Activated CD4-positive, alpha-beta memory T cell treated with anti-CD3 and anti-CD28 coated beads, Interleukin-2, amount 10 ng/mL, durations not matched to agents 7 days and 5 days (primary cell): ENCODE results near the gene NDN. TPM values are rescaled to one million over a fixed set of nuclear protein-coding genes. Genes with fewer than 3 reads are reported as not detected.

ENCODE experiments used
- CTCF ChIA-PET: fragments of 350-600 bp; sonication (Branson Sonifier 250); formaldehyde crosslinking; loops from one replicate; lab custom pipeline; 2021; ENCODE audit warnings: antibody characterized with exemption, inconsistent platforms; lab: Charles Lee
- POLR2A ChIA-PET: fragments of 350-600 bp; sonication (Branson Sonifier 250); formaldehyde crosslinking; loops from one replicate; lab custom pipeline; 2021; ENCODE audit warnings: antibody characterized with exemption; lab: Charles Lee
- DNase-seq: peaks from one replicate; pipeline ENCODE4 v3.0.0-alpha.2; 2020
- H3K27ac Mint-ChIP-seq: one replicate; pipeline ENCODE4 v1.8.0; 2021; ENCODE audit warnings: mild to moderate bottlenecking, mixed read lengths
- H3K27me3 Mint-ChIP-seq: one replicate; pipeline ENCODE4 v1.8.0; 2021; ENCODE audit warnings: mixed read lengths
- H3K36me3 Mint-ChIP-seq: one replicate; pipeline ENCODE4 v1.8.0; 2021; ENCODE audit warnings: low read depth, mixed read lengths
- H3K4me1 Mint-ChIP-seq: one replicate; pipeline ENCODE4 v1.8.0; 2021; ENCODE audit warnings: mixed read lengths
- H3K4me3 Mint-ChIP-seq: one replicate; pipeline ENCODE4 v1.8.0; 2021; ENCODE audit warnings: mild to moderate bottlenecking, mixed read lengths
- H3K9me3 Mint-ChIP-seq: one replicate; pipeline ENCODE4 v1.8.0; 2021; ENCODE audit warnings: mixed read lengths
- total RNA-seq, 2 experiments: library from RNA; stranded (reverse); gene quantifications; one replicate each; pipeline ENCODE4 v1.2.3, GENCODE V29; 2021

NDN gene
- total RNA-seq, 2 experiments from 2014 or later: 1.7 to 2.8 TPM

- H3K27me3 Mint-ChIP-seq: peaks cover 6% of the 10 kb centered on the region
- no peak for DNase-seq
Measured at GRCh38 chr15:23648920-23649515, 38.1 kb downstream of the NDN start.

DNA sequence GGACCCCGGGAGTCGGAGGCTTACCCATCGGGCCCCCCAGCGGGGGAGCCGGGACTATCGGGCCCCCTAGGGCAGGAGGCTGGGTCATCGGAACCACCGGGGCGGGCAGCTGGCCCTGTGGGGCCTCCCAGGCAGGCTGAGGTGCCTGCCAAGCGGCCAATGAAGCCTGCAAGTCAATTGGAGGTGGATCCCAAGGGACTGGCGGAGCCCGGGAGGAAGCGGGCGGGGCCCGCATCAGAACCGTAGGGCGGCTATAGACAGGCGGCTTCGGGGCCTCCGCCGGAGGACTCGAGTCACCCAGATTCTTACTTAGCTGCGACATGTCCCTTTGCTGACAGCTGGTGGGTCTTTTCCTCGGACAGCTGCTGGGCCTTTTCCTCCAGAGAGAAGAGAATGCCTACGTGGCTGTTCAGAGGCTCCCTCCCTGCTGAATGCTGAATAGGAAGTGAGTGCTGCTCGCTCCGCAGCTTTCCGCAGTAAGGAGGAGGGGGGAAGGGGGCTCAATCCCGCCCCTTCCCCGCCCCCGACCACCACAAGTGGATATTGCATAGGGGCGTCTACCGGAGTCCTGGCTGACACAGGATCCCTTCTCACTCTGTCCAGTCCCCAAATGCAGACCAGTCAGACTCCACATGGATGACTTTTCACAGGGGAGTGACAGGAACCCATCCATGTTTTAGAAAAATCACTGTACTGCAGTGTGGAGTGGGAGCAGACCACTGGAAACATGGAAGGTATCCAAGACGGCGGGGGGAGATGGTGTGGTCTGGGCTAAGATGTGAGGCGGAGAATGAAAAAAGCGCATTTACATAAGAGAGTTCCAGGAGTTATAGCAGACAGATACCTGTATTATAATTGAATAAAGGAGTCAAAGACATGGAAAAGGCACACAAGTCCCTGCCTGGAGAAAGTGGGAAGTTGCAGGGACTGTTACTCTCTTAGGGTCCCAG lies 39.4 kb downstream of the NDN start, which contains the start of gene MAGEL2:
TSS of gene MAGEL2 (minus strand) at position 447 of the 950 bp plus-strand sequence. CDS start at position 322, 125 bp downstream.
- Mint-ChIP-seq H3K36me3 (no peaks in the 10 kb centered on the region), H3K4me1 (no peaks in the 10 kb centered on the region), H3K27ac (no peak within 1 kb of the TSS), H3K27me3 (peaks cover 6% of the 10 kb centered on the region), H3K9me3 (no peaks in the 10 kb centered on the region), H3K4me3 (no peak within 1 kb of the TSS)
- ChIA-PET POLR2A (no interaction called here), CTCF (no interaction called here)
- DNase-seq: no peak

More at GRCh38 chr15:23648920-23649515, 38.1 kb downstream of the NDN start:
- POLR2A ChIA-PET: no interaction called here
- Mint-ChIP-seq H3K36me3 (no peaks in the 10 kb centered on the region), H3K27ac (no peak overlapping the region), H3K4me1 (no peaks in the 10 kb centered on the region), H3K9me3 (no peaks in the 10 kb centered on the region), H3K4me3 (no peak overlapping the region)
- CTCF ChIA-PET: no interaction called here

DNA sequence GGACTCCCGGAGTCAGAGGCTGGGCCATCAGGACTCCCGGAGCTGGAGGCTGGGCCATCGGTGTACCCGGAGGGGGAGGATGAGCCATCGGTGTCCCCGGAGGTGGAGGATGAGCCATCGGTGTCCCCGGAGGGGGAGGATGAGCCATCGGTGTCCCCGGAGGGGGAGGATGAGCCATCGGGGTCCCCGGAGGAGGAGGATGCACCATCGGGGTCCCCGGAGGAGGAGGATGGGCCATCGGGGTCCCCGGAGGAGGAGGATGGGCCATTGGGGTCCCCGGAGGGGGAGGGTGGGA lies 40.2 kb downstream of the NDN start:
- H3K4me1 Mint-ChIP-seq: no peaks in the 10 kb centered on the region
- peaks cover 6% of the 10 kb centered on the region for H3K27me3 Mint-ChIP-seq
- no peak overlapping the region for H3K4me3 Mint-ChIP-seq
- POLR2A ChIA-PET: no interaction called here
- CTCF ChIA-PET: no interaction called here
- no peaks in the 10 kb centered on the region for H3K36me3 Mint-ChIP-seq
- no peaks in the 10 kb centered on the region for H3K9me3 Mint-ChIP-seq
- DNase-seq: no peak
- H3K27ac Mint-ChIP-seq: no peak overlapping the region

GRCh38 chr15:23646165-23647000 lies 40.7 kb downstream of the NDN start:
- ChIA-PET CTCF (no interaction called here), POLR2A (no interaction called here)
- Mint-ChIP-seq H3K27me3 (peaks cover 6% of the 10 kb centered on the region), H3K27ac (no peak overlapping the region), H3K36me3 (no peaks in the 10 kb centered on the region), H3K9me3 (no peaks in the 10 kb centered on the region), H3K4me3 (no peak overlapping the region), H3K4me1 (no peaks in the 10 kb centered on the region)
- DNase-seq: no peak

- ChIA-PET POLR2A (no interaction called here), CTCF (no interaction called here)
- Mint-ChIP-seq H3K27me3 (peaks cover 6% of the 10 kb centered on the region), H3K4me3 (no peak overlapping the region), H3K4me1 (no peaks in the 10 kb centered on the region), H3K27ac (no peak overlapping the region), H3K36me3 (no peaks in the 10 kb centered on the region), H3K9me3 (no peaks in the 10 kb centered on the region)
- DNase-seq: no peak
Measured at GRCh38 chr15:23645371-23646164, 41.5 kb downstream of the NDN start.

GRCh38 chr15:23644829-23645228 lies 42.3 kb downstream of the NDN start:
- CTCF ChIA-PET: no interaction called here
- Mint-ChIP-seq H3K27ac (no peak overlapping the region), H3K27me3 (peaks cover 6% of the 10 kb centered on the region), H3K4me1 (no peaks in the 10 kb centered on the region), H3K9me3 (no peaks in the 10 kb centered on the region), H3K36me3 (no peaks in the 10 kb centered on the region), H3K4me3 (no peak overlapping the region)
- POLR2A ChIA-PET: no interaction called here
- DNase-seq: no peak

DNA sequence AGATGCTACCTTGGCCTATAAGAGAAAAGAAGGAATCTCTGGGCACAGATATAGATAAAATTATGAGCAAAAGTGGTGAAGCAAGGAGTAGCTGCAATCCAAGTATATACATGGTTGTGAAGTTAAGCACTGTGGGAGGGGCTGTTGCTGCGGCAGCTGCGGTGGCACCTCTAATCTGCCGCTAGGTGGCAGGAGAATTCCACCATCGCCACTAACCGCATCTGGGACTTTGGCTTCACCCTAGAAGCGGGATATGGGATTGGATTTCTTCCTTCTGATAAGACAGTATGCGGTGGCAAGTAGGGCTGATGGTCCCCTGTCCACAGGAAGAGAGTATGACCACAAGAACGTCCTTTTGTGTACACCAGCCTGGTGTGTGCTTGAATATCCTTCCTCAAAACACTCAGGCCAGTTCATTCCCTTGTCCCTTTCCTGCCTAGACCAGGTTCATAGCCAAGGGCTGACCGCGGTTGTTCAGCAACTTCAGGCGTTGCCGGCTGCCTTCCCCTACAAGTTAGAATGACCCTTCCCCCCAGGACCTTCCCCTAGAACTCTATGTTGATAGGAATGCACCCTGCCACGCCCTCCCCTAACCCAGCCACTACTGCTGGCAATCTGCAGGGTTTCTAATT lies 44.6 kb downstream of the NDN start:
- ChIA-PET CTCF (interaction anchor here (0.9 kb wide), 1 partner anchor 10 kb away, joined by 3 read pairs; no protein-coding TSS in a partner anchor), POLR2A (no interaction called here)
- H3K27me3 Mint-ChIP-seq: no peaks in the 10 kb centered on the region
- H3K36me3 Mint-ChIP-seq: no peaks in the 10 kb centered on the region
- H3K9me3 Mint-ChIP-seq: no peaks in the 10 kb centered on the region
- no peaks in the 10 kb centered on the region for H3K4me1 Mint-ChIP-seq
- no peak overlapping the region for H3K27ac Mint-ChIP-seq
- no peak overlapping the region for H3K4me3 Mint-ChIP-seq
- DNase-seq: peak; percentile 37

Other genes starting within 250 kb of the NDN start
- not detected for gene GOLGA6L2, start 240.1 kb downstream of the NDN start, total RNA-seq
- 1 to 10 TPM; 4.4 to 5.0 TPM for gene MKRN3, start 121.6 kb downstream of the NDN start, total RNA-seq
- gene MAGEL2, start 39.4 kb downstream of the NDN start, total RNA-seq: not detected